ENCODE data around the gene CDKL2. TPM values are rescaled to one million over a fixed set of nuclear protein-coding genes. Genes with fewer than 3 reads are reported as not detected.

Gene CDKL2
- total RNA-seq, 1 experiment from 2014 or later = 0.46 TPM

DNA sequence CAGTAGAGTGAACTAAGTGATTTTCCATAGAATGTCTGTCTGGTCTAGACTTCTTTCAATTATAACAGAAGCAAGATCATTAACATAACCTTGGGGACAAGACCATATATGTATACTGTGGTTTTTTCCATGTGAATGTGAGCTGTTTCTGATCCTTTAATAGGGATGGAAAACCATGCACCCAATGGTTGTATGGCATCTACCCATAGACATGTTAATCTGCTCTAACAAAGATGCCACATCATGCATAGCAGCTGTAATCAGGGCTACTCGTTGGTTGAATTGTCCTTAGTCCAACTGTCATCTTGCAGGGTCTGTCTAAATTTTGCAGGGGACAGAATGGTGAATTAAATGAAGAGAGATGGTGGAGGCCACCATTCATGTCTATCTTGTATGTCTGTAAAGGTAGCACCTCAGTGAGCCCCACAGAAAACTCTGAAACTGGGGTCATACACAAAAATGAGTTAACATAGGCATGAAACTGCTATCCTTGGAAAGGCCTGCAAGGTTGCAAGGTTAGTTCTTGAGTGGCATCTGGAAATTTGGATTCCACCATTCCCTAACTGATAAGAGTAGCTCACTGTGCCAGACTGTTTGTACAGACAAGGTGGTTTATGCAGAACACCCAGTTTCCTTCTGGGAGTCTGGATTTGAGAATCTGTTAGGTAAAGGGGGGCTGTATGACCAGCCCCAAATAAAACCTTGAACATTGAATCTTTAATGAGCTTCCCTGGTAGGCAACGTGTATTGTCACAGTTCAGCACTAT lies 99.6 kb downstream of the CDKL2 start:
- CTCF ChIA-PET = interaction anchor here (0.6 kb wide), 1 partner anchor 364 kb away, joined by 4 read pairs; no protein-coding TSS in a partner anchor
- intact Hi-C loops (cut with micrococcal nuclease; ENCODE audit: unreplicated experiment) = no loop called here

More for the DNA sequence above, 99.6 kb downstream of the CDKL2 start:
- Histone ChIP-seq H3F3A (ENCODE audit: insufficient read depth, low read depth) (no peaks in the 10 kb centered on the region), H2AFZ (no peak overlapping the region), H3K4me2 (no peak overlapping the region), H3K27ac (no peak overlapping the region), H3K9me3 (ENCODE audit: insufficient read depth, low read depth) (no peaks in the 10 kb centered on the region), H4K20me1 (ENCODE audit: insufficient read depth) (no peaks in the 10 kb centered on the region), H3K79me2 (ENCODE audit: low read depth) (no peaks in the 10 kb centered on the region), H3K4me3 (no peak overlapping the region), H3K4me1 (replicated peaks; ENCODE audit: insufficient read depth) (no peaks in the 10 kb centered on the region), H3K27me3 (ENCODE audit: insufficient read depth, low read depth) (no peaks in the 10 kb centered on the region), H3K9me2 (ENCODE audit: insufficient read depth) (no peaks in the 10 kb centered on the region), H3K36me3 (ENCODE audit: low read depth) (no peaks in the 10 kb centered on the region)
- BruUV-seq (replicated peaks) = no TSS peak
- POLR2A ChIA-PET (ENCODE audit: unreplicated experiment) = no interaction called here
- TF ChIP-seq CTCF (conservative IDR thresholded peaks at IDR 0.05) = no peak
- TF ChIP-seq EZH2 (IDR thresholded peaks at IDR 0.05; ENCODE audit: low read depth) = no peak
- DNase-seq = no peak

Other genes with a start within 250 kb of the CDKL2 start
- 7.1 and 7.3 TPM in 2 replicates for gene RCHY1, start 116.1 kb downstream of the CDKL2 start, total RNA-seq (2021)
- 11.9 and 16.7 TPM in 2 replicates for gene THAP6, start 116.1 kb downstream of the CDKL2 start, total RNA-seq (2021)
- 0.24 TPM in 1 of 2 replicates, not detected in the other for gene ODAPH, start 74.5 kb downstream of the CDKL2 start, total RNA-seq (2021)
- gene G3BP2, start 42.9 kb upstream of the CDKL2 start, total RNA-seq (2021) = 102 and 105 TPM in 2 replicates
- gene USO1, start 94.0 kb upstream of the CDKL2 start, total RNA-seq (2021) = 26.5 and 33.9 TPM in 2 replicates

All from PC-9 (cell line).